GM21576 (cell line): ENCODE data around the gene ORAI3.

ENCODE experiments used
- ATAC-seq: cut with Tn5 transposase; IDR thresholded peaks from one replicate; pipeline ENCODE4 v1.9.1; 2021; ENCODE audit warnings: mild to moderate bottlenecking, moderate library complexity; ENCODE audit not compliant: unreplicated experiment

Gene ORAI3

DNA sequence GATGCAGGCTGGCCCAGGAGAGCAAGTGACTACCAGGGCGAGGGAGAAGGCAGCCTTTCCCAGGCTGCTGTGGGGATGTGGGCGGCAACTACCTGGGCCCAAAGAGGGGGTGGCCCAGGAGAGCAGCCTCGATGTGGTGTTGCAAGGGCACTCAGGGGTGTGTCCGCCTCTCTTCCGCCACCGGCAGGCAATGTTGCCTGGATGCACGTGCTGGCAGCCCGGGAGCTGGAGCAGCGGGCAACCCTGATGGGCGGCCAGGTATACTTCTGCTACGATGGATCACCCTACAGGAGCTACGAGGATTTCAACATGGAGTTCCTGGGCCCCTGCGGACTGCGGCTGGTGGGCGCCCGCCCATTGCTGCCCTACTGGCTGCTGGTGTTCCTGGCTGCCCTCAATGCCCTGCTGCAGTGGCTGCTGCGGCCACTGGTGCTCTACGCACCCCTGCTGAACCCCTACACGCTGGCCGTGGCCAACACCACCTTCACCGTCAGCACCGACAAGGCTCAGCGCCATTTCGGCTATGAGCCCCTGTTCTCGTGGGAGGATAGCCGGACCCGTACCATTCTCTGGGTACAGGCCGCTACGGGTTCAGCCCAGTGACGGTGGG is 38.8 kb downstream of the ORAI3 start:
- ATAC-seq, result no peak

GRCh38 chr16:30989469-30990047 is 40.7 kb downstream of the ORAI3 start:
- no peak for ATAC-seq

- no peak for ATAC-seq
Observed at GRCh38 chr16:30990105-30990504, 41.2 kb downstream of the ORAI3 start.

GRCh38 chr16:30991052-30991451 is 42.2 kb downstream of the ORAI3 start:
- no peak for ATAC-seq

DNA sequence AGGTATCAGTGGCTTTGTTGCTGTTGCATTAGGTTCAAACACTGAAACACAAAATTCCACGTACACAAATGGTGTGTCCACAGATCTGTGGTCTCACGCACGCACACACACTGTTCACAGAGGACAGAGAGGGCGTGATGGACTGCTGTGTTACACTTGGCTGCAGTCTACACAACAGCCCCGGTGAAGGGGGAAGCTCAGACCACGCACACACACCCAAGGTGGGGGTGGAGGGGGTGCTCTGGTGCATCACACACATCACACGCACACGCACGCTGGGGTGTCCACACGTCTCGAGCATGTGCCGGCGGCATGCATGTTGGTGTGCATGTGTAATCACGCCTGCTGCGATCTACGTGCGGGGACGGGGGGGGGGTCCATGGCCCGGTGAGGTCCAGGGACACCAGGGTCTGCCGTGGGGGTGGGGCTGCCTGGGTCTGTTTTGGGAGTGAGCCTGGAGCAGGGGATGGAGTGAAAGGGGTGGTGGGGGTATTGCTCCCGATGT is 43.5 kb downstream of the ORAI3 start:
- no peak for ATAC-seq

DNA sequence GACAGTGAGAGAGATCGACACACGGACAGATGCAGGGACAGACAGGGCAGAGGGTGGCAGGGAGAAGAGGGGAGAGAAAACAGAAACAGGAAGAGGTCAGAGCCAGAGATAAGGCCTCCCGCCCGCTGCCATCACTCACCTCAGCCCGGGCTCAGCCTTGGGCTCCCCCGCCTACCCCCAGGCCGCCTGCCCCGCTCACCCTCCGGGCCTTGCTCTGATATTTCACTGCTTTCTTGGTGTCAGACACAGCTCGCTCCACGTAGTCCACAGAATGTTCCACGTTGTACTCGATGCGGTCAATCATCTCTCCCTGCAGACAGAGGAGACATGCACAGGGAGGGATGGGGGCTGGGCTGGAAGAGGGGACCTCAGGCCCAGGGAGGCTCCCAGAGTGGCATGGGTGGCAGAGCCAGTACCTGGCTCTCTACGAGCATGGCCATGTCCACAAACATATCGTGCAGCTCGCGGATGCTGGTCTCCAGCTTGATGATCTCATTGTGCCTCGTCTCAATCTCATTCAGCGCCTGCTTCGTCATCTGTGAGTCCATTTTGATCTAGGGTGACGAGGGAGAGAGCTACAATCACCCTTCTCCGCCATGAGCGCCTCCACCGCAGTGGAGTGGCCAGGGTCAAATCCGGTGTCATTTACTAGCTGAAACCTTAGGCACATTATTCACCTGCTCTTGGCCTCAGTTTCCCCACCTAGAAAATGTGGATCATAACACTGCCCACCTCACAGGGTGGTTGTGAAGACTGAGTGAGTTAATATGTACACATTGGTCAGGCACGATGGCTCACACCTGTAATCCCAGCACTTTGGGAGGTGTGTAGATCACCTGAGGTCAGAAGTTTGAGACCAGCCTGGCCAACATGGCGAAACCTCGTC is 44.3 kb downstream of the ORAI3 start:
- no peak for ATAC-seq

GRCh38 chr16:30995927-30996323 is 47.1 kb downstream of the ORAI3 start:
- ATAC-seq, result no peak

DNA sequence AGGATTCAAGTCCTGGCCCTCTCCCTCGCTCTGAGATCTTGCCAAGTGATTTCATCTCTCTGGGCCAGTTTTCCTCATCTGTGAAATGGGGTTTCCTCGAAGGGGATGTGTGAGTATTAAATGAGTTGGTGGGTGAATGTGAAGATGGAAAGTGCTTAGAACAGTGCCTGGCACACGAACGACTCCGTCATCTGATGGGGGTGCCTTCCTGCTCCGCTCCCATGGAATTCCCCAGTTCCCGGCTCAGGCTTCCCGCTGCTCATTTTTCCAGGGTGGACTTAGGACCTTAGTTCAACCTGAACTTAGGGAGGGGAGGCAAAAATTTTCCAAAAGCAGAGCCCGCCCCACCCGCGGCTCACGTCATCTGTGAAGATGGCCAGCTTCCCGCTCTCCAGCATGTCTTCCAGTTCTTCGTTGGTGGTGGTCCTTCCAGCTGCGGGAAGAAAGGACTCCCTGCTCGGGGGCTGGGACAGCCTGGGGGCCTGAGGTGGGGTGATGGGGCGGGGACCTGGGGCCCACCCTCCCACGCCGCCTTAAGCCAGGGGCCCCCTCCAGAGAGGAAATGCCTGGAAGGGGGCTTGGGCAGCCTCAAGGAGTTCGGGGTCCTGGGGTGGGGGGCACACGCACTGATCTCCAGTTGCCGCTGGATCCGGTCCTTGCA is 47.6 kb downstream of the ORAI3 start:
- ATAC-seq, result no peak

DNA sequence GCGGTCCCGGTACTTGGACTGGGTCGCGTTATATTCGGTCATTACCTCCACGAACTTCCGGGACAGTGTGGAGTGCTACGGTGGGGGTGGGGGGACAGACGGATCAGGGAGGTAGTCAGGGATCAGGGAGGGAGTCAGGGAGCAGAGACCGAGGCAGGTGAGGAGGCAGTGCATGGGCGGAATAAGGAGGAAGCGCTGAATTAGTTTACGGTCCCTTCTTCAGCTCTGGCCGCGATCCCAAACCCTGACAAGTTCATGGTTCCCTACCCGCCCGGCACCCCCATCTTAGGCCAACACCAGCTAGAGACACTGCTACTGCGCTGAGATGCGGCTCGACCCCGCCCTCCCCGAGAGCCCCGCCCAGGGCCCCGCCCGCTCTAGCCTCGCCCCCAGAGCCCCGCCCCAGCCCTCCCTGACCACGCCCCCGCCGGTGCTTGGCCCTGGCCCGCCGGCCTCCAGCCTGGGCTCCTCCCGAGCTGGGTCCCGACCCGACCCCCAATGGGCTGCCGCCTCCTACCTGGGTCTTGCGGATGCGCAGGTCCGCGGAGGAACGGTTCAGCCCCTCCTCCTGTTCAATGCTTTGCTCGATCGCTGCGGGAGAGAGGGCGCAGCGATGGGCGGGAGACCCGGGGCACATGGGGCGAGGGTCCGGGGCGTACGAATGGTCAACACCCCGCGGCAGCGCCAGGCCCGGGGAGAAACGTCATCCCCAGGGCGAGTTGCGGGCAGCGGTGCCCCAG is 48.3 kb downstream of the ORAI3 start:
- ATAC-seq, result peak; percentile 77

DNA sequence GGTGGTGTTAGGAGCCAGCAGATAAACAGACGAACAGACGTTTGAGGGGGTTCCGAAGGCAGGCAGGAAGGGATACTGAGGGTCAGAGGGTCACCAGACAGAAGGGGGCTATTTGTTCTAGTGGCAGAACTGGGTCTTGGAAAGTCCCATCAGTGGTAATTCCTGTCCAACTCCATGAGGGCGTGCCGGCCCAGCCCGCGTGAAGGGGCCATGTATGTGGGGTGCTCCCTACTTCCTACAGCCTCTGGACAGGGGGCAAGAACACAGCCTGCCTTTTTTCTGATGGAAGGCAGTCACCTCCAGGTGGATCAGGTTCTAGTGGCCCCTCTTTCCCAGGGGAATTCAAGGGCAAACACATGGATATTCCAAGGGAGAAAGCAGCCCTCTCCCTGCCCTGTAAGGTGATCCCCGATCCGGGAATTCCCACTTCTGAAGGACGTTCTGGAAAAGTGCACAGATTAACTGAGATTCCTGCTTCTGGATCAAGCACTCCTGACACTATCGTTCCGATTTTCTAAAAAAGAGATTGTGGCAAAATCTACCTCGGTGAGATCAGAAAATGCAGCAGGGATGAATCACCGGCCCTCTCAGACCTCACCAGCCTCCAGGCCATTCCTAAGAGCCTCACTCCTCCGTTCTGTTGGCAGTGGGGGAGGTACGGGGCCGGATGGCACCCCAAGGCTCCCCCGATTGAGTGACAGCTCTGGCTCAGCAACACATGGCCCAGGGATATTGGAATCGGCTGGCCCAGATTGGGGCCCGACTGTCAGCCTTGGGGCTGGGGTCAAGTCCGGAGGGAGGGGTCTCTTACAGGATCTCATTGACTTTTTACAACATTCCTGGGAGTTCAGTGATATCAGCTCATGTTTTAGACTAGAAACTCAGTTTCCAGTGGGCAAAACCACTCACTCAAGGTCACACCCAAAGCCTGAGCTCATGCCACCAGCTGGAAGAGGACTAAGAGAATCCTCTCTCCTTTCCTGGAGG is 49.1 kb downstream of the ORAI3 start:
- no peak for ATAC-seq

DNA sequence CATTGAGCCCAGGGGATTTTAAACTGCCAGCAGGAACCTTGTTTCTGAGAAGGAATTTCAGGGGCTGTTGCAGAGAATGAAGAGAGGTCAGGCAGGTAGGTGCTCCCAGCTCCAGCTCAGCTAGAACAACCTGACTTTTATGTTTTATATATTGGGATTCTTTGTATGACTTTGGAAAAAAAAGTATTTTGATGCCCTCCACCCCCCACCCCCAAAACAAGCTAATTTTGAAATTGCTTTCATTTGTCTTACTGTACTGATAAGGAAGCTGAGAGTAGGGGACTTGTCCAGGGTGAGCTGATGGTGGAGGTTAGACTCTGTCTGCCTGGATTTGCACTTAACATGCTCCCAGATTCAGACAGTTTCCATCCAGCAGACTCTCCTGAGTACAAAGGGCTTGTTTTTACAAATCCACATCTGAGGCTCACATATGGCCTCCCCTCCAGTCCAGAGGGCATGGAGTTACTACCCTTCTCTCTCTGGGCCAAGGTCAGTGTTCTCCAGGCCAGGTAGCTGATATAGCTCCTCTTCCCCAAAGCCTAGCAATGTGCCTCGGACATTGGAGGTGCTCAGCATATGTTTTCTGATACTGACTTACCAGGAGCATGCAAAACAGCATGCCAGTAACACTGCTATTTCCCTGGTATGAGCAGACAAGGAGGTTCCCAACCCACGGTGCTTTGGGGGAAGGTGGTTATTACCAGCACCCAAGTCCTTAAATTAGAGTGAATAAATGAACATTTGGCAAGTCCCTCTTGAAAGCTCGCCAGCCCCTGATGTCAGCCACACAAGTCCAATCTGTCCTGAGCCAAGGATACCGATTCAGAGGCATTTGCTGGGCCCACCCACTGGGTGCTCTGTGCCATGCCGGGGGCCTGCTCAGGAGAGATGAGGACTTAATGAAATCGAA is 50.2 kb downstream of the ORAI3 start:
- no peak for ATAC-seq

GRCh38 chr16:31000671-31001382 is 52.0 kb downstream of the ORAI3 start:
- no peak for ATAC-seq

DNA sequence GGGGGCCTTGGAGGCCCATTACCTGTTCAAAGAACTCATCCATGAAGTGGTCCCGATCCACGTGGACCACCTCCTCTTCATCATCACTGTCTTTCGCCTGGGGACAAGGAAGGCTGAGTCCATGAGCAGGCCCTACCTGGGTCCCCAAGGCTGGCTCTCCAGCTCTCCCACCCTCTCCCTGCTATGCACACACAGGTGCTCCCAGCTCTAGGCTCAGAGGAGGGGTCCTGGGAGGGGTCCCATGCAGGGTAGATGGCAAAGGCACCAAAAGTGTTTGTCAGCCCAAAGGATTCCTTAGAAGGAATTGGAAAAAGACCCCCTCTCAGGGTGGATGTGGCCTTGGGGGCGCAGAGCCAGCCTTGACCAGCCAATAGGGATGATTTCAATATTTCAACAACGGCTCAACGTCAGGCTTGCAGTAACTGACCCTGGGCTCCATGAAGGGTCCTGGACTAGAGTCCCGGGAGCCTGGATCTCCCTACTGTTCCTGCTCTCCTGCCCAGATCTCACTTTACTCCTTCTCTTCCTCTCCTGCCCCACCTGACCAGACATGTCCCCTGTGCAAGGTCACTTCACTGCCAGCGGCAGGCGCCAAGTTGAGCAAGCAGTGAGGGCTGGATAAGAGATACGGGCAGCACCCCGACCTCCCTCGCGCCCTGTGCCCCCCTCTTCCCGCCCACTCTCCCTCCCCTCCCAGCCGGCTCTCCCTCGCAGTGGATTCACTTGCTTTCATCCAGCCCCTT is 52.8 kb downstream of the ORAI3 start:
- no peak for ATAC-seq

DNA sequence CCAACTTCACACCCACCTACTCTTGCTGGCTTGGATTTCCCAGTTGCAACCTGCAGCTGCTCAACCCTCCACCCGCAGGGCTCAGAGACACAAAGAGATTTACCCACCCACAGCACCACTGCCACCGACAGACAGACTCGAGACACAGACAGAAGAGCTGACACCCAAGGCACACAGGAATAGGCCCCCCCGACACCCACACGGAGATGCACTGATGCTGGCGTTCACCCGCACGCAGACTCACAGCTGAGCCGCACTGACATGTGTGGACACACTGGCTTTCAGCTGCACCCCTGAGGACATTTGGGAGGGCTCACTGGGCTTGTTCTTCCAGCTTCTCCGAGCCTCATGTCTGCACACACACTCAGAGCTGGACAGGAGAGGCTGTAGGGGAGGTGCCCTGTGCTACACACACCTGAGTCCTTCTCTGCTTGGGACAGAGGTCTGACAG is 53.4 kb downstream of the ORAI3 start:
- no peak for ATAC-seq

DNA sequence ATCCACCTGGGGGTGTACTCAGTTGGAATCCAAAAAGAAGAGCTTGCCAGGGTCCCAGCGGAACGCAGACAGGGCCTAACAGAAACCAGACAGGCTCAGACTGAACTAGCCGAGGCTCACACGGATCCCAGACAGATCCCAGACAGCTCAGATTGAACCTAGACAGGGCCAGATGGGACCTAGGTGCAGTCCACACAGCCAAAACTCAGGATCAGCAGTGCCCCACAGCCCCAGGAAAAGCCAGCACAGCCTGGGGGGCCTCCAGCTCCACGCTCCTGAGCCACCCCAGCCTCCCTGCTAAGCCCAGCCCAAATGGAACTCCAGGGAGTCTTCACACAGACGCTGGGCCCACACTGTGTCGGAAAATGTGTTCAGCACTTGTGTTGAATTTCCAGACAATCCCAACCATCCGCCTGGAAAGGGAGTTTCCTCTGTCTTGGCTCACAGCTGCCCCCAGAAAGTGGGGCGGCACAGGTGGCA is 54.0 kb downstream of the ORAI3 start:
- no peak for ATAC-seq

- ATAC-seq, result no peak
Observed at GRCh38 chr16:31003744-31004143, 54.9 kb downstream of the ORAI3 start.
